Subcutaneous adipose tissue (tissue), 4 donors: Measurements from ENCODE around the gene MMS22L. TPM values are rescaled to one million over a fixed set of nuclear protein-coding genes. Genes with fewer than 3 reads are reported as not detected.

ENCODE experiments used
- total RNA-seq, 4 donors: library from RNA; depleted of rRNA; stranded (reverse); fragments of >200 nt; gene quantifications; one replicate each; pipeline ENCODE4 v1.1.0, GENCODE V29; 2016
- TF ChIP-seq, protein P1 (sequence below): fragments of 450-650 bp; IDR thresholded peaks from one replicate; pipeline ENCODE4 v1.5.1; 2016; ENCODE audit warnings: low read depth, mild to moderate bottlenecking, control low read depth, antibody characterized with exemption, moderate library complexity

Gene MMS22L
- total RNA-seq, 4 donors from 2014 or later, result 5.1 to 9.3 (median 5.4) TPM

GRCh38 chr6:97141756-97142155, 141.3 kb downstream of the MMS22L start:
- TF ChIP-seq, protein P1, sequence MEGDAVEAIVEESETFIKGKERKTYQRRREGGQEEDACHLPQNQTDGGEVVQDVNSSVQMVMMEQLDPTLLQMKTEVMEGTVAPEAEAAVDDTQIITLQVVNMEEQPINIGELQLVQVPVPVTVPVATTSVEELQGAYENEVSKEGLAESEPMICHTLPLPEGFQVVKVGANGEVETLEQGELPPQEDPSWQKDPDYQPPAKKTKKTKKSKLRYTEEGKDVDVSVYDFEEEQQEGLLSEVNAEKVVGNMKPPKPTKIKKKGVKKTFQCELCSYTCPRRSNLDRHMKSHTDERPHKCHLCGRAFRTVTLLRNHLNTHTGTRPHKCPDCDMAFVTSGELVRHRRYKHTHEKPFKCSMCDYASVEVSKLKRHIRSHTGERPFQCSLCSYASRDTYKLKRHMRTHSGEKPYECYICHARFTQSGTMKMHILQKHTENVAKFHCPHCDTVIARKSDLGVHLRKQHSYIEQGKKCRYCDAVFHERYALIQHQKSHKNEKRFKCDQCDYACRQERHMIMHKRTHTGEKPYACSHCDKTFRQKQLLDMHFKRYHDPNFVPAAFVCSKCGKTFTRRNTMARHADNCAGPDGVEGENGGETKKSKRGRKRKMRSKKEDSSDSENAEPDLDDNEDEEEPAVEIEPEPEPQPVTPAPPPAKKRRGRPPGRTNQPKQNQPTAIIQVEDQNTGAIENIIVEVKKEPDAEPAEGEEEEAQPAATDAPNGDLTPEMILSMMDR, result no peak

- TF ChIP-seq, protein P1, result no peak
Observed at GRCh38 chr6:97138581-97138980, 144.4 kb downstream of the MMS22L start.

DNA sequence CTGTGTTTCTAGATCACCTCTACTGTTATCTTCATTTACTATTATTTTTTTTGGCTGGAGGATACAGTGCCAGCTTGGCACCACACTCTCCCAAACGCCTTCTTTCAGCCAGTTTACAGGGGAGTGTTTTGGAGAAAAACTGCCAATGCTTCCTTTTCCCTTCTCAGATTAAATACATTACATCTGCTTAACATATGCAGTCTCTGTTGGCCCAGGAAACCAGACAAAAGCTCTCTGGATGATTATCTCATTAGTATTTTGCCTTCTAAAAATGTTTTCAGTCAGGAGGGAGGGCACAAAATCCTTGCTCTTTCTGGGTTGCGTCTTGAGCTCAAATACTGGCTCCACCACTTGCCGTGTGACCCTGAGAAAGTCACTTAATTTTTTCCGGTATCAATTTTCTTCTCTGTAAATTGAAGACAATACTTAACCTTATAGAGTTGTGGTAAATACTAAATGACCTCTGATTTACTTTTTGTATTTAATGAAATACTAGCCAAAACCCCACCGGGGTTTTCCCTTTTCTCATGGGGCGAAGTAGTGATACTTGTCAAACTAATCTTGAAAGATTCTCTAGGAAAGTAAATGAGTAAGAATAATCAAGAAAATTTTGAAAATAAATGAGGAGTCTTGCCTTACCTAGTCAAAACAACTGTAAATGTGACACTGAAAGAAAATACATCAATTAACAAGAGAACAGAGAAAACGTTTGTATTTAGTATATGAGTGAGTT, 146.2 kb downstream of the MMS22L start:
- TF ChIP-seq, protein P1, result no peak

- TF ChIP-seq, protein P1, result no peak
Observed at GRCh38 chr6:97133067-97133466, 149.9 kb downstream of the MMS22L start.

DNA sequence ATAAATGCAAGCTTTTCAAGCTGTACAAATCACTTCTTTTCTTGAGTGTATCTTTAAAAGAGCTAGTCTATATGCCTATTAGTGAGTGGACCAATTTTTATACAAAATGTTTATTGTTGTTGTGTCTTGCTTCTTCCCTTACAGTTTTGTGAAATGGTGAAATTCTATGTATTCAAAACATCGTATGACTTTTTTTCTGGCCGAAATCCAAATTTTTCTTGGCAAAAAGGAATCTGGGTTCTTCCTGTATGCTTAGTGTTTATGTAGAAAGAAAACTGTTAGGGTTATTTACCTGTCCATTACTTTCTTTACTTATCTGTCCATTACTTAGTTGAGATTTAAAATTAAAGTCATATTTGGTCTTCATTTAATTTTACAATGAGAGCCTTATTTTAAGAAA, 153.9 kb downstream of the MMS22L start:
- TF ChIP-seq, protein P1, result no peak

- TF ChIP-seq, protein P1, result no peak
Observed at GRCh38 chr6:97128507-97128906, 154.5 kb downstream of the MMS22L start.

GRCh38 chr6:97123652-97124051, 159.4 kb downstream of the MMS22L start:
- TF ChIP-seq, protein P1, result no peak
